HG03575 (cell line): ENCODE results near the gene CD276.
"Not testable (repeated sequence)": the region's sequence is repeated elsewhere in the genome, so short reads cannot be mapped to it uniquely, and the experiment has no call there.

Experiments used
- ATAC-seq: cut with Tn5 transposase; IDR thresholded peaks from one replicate; pipeline ENCODE4 v1.9.1; 2021; ENCODE audit not compliant: unreplicated experiment, insufficient number of reproducible peaks, low FRiP score; ENCODE audit errors: extremely low read depth

CD276 gene

GRCh38 chr15:73704142-73704868, 20.1 kb downstream of the CD276 start:
- not testable (repeated sequence) for ATAC-seq

DNA sequence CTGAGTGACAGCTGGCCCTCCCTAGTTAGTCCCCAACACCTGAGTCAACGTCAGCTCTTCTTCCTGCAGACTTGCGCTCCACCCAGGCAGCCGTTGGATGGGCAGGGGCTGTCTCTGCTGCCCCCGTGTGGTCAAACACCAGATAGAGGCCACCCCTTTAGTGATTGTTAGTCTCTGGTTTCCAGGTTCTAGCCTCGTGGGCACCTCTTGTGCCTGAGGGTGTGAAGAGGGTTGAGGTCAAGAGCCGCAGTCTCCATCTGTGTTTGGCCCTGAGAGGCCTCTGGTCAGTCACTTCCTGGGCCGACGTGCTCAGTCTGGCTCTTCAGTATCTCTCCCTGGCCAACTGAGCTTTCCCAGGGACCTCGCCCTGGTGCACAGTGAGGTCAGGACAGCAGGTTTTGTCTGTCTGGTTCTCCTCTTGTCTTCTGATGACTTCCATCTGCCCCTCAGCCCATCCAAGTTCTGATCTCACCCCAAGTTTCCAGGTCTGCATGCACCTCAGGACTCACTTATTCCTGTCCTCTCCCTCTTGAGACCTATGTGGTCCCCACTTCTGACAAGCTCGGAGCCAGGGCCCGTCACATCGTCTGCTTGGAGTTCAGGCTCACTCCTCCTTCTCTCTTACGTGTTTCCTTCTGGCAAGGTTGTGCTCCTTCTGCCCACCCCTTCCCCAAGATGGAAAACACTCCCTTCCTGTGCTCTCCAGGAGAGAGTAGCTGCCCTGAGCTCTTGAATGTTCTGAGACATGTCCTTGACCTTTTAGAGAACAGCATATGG, 20.9 kb downstream of the CD276 start:
- no peak for ATAC-seq

DNA sequence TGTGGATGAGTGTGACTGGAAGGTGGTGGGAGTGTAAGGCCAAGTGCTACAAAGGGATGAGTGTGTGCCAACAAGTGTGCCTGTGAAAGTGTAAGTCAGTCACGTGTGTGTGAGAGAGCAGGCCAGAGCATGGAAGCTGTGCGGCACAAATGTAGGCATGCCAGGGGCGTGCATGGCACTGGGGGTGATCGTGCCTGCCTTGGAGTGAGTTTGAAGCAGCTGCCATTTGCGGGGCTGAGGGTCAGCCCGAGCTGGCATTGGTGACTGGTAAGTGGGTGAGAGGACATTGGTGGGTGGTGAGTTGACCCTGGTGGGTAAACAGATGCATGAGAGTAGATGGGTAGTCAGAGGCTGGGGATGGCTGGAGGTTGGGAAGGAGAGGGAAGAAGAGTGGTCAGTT, 24.5 kb downstream of the CD276 start:
- no peak for ATAC-seq

- ATAC-seq, result no peak
These were observed 25.1 kb downstream of the CD276 start for GRCh38 chr15:73709241-73709640.

DNA sequence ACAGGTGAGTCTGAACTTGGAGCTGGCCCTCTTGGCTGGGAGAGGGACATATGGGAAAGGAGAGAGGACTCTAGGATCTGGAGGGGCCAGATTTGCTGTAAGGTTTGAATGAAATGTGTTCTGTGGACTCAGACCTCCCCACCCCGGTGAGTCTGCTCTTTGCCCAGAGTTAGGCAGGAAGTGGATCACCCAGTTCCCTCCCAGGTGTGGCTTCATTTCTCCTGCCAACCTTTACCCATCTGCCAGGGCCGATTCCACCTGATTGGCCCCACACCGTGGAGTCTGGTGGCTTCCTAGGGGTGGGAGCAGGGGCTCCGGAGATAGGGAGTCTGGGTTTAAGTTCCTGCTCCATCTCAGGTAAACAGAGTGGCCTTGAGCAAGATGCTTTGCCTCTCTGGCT, 25.5 kb downstream of the CD276 start:
- no peak for ATAC-seq

- ATAC-seq, result no peak
These were observed 26.1 kb downstream of the CD276 start for GRCh38 chr15:73710321-73710720.

- no peak for ATAC-seq
These were observed 27.3 kb downstream of the CD276 start for GRCh38 chr15:73711526-73711925.

DNA sequence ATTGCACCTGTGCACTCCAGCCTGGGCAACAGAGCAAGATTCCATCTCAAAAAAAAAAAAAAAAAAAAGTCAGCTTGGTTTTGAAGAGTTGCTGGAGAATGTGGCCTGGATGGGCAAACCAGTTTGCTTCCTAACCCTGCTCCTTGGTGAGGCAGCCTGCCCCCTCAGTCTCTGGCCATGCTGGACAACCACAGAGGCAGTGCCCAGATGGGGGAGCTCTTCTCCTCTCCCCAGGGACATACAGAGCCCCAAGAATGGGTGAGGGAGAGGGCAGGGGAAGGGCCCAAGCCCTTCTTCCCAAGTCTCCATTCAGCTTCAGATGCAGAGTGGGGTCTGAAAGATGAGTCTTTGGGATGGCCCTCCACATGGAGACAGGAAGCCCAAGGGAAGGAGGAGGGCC, 27.9 kb downstream of the CD276 start:
- no peak for ATAC-seq

GRCh38 chr15:73714695-73715301, 30.6 kb downstream of the CD276 start:
- ATAC-seq, result no peak

DNA sequence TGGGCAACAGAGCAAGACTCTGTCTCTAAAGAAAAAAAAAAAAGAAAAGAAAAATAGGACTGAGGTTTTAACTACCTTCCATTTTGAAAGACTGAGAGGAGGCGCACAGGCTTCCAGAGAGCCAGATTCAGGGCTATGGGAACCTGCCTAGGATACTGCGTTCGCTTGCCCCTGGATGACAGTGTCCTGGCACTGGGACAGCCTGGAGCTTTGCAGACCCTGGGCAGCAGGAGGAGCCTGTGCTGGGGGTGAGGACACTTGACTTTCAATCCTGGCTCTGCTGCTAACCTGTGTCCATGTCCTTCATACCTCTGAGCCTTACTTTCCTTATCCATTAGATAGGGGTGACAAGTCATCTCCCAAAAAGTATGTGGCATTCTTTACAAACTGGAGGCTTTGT, 31.2 kb downstream of the CD276 start:
- ATAC-seq, result no peak

- ATAC-seq, result no peak
These were observed 32.2 kb downstream of the CD276 start for GRCh38 chr15:73716417-73716816.

GRCh38 chr15:73717206-73717605, 33.0 kb downstream of the CD276 start:
- ATAC-seq, result no peak

GRCh38 chr15:73717802-73718201, 33.6 kb downstream of the CD276 start:
- ATAC-seq, result no peak

DNA sequence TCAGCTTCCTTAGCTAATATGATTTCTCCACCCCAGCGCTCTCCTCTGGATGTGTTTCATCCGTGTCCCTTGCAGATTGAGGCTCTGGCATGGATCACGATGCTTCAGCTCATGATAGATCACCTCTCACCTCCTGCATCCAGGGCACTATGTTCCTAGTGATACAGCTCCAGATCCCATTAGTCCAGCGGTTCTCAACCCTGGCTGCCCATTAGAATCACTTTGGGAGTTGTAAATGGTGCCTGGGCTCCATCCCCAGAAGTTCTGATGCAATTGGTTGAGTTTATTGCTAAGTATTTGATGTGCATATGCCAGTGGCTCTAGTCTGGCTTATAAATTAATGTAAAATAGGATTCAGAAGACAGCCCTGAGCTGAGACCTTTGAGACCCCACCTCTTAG, 34.5 kb downstream of the CD276 start:
- no peak for ATAC-seq

DNA sequence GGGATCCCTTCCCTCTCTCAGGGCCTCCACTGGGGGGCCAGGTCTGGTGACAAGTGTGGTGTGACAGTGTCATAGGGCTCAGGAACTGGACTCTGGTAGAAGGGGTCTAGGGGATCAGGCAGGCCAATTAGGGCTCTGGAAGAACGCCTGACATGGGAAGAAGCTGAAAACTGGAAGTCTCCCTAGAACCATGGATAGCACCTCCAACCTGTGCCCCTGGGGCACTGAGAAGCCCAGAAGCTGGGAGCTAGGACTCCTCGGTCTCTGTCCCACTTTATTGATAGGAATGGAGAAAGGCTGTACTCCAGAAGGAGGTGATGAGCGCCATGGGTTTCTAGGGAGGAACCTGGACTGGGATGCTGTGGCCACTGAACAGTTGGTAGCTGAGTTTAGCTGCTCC, 38.2 kb downstream of the CD276 start:
- ATAC-seq, result no peak

GRCh38 chr15:73723191-73723590, 39.0 kb downstream of the CD276 start:
- ATAC-seq, result no peak

DNA sequence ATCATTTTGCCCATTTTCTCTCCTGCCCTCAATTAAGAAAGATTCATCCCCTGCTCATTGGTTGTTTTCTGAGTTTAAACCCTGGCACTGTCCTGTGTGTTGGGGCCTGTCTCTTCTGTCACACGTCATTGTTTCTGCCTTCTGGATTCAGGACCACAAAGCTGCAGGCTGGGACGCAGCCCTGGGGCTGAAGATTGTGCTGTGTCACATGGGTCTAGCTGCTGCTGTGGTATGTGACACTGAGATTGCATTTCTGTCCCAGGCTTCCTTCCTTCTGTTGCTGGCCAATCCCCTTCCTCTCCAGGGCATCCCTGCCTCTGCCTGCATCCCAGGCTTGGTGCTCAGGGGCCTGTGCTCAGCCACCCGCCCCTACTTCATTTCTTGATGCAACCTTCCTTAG, 40.0 kb downstream of the CD276 start:
- no peak for ATAC-seq

- ATAC-seq, result no peak
These were observed 43.3 kb downstream of the CD276 start for GRCh38 chr15:73727330-73727976.

- ATAC-seq, result not testable (repeated sequence)
These were observed 47.9 kb downstream of the CD276 start for GRCh38 chr15:73732051-73732450.

DNA sequence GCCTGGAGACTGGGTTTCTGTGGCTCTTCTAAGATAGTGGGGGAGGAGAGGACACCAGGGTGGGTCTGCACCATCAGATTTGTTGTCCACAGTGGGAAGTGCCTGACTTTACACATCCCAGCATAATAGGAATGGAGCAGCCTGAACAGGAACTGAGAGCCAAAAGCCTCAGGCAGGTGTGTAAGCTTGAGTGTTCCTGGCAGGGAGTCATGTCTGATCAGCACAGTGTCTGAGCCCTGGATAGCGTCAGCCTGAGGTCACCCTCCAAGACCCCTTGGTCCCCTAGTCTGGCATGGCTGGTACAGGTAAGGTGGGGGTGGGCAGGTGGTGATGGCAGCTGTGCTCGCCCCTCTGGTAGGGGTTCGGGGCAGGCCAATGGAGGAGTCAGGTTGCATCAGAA, 48.7 kb downstream of the CD276 start:
- no peak for ATAC-seq
